Ramos (cell line): ENCODE results near the gene MARCHF10.

Experiments
- in situ Hi-C: fragments of 300-500 bp; cut with MboI; formaldehyde crosslinking; loops from one replicate; pipeline ENCODE4 v1.14.3; 2022; ENCODE audit warnings: low sequenced_read_pairs; ENCODE audit not compliant: unreplicated experiment

Gene MARCHF10

DNA sequence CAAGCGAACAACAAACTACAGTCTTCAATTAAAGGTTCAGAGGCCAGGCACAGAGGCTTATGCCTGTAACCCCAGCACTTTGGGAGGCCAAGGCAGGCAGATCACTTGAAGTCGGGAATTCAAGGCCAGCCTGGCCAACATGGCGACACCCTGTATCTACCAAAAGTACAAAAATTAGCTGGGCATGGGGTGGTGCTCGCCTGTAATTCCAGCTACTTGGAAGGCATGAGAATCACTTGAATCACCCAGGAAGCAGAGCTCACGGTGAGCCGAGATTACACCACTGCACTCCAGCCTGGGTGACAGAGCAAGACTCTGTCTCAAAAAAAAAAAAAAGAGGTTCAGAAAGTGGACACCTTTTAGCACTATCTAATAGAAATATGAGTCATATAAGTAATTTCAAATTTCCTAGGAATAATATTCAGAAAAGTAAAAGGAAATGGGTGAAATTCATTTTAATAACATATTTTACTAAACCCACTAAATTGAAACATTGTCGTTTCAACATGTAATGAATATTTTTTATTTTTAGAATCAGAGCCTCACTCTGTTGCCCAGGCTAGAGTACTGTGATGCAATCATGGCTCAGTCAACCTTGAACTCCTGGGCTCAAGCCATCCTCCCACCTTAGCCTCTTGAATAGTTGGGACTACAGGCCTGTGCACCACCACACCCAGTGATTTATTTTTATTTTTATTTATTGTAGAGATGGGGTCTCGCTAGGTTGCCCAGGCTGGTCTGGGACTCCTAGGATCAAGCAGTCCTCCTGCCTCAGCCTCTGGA is 15.2 kb upstream of the MARCHF10 start:
- in situ Hi-C loops, result no loop called here

- in situ Hi-C loops, result no loop called here
Measured at GRCh38 chr17:62822080-62822904, 14.2 kb upstream of the MARCHF10 start.

GRCh38 chr17:62821189-62822079 is 13.3 kb upstream of the MARCHF10 start:
- in situ Hi-C loops, result no loop called here

DNA sequence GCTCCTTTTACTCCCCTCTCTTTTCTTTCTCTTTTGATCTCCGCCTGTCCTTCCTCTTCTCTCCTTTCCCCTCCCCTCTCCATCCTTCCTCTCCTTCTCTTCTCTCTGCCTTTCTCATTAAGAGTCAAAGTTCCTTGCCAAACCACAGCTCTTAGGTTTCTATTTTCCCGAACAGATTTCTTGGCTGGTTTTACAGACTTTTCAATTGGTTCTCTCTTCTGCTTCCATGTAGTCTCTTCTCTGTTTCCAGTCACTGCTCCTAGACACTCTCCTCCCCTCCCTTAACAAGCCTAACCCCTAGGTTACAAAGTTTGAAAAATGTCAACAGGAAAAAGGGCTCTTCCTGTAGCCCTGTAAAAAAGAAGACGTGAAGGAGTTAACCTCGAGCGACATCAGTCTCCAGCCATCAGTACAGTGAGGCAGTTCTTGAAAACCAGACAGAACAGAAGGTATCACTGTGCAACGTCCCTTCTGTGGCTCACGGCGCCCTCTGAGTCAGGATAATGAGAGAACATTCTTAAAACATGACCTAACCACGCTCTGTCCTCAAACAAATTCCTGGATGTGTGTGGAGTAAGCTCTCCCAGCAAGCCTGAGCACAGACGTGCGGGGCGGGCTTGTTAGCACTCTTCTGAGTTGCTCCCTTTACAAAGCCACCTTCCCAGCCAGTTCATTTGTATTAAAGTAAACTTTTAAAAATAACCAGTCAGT is 11.6 kb upstream of the MARCHF10 start:
- in situ Hi-C loops, result no loop called here

- in situ Hi-C loops, result no loop called here
Measured at GRCh38 chr17:62818526-62818925, 10.4 kb upstream of the MARCHF10 start.

DNA sequence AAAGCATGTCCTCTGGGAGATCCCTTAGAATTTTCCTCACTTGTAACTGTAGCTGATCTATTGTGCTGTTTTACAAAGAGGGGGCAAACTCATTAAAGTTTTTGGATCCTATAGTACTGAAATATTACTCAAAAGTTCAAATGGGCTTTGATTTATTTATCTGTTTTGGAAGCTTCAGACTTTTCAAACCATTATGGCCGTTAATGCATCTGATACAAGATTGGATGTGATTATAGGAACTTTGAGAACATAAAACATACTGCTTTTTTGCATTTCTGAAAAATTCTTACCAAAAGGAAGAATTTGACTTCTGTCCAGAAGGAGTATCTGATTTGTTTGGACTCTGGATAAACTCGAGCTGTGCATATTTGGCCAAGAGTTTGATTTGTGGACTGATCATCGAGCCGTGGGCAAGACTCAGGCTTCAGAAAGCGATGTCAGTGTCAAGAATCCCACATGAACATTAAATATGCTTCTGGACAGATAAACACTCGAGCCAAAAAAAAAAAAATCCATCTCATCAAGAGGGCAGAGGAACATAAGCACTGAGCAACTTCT is 8.2 kb upstream of the MARCHF10 start:
- in situ Hi-C loops, result no loop called here

DNA sequence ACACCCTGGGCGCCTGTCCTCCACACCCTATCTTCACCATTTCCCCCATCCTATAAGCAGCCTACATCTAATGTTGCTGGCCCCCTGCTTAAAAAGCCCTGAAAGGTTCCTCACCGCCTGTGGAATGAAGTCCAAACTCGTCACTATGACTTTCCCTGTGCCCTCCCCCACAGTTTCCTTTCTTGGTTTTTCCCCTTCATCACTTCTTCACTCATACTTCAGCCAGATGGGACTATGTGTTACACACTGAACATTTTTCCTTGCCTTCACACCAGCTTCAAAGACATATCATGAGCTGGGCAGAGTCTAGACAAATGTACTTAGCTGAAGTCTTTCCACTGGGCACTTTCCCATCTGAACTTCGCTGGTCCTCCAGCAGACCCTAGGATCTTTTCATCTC is 1.5 kb upstream of the MARCHF10 start:
- in situ Hi-C loops, result no loop called here

DNA sequence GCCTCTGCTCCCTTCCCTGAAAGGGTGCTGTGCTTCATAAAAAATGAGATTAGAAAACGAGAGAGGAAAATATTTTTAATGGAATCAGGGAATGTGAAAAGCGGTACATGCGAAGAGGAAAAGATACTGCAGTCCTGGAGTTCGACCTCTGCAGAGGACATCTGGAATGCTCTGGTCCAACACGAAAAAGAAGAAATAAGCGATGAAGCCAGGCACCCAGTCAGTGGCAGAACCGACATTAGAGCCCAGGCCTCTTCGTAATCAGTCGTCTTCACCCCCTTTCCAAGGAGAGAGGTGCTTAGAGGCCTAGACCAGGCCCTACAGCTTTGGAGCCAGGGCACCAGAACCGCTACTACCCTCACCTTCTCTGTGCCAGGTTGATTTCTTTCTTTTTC is 459 bp upstream of the MARCHF10 start:
- in situ Hi-C loops, result no loop called here

GRCh38 chr17:62805234-62805633 is 2.9 kb downstream of the MARCHF10 start:
- in situ Hi-C loops, result no loop called here

GRCh38 chr17:62804822-62805221 is 3.3 kb downstream of the MARCHF10 start:
- in situ Hi-C loops, result no loop called here

DNA sequence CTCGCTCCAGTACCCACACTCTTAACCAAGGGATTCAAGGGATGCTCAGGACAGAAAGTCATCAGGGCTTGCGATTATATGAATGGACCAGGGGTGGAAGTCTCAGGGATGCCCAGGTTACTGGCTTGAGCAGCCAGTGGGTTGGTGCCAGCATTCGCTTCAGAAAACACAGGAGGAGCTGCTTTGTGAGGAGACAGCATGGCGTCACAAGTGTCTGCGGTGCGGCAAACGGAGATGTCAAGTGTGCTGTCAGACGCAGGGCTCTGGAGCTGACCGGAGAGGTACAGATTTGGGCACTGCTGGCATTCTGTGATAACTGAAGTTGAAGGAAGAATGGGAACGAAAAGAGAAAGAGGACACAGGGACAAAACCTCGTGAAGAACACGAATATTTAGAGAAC is 4.1 kb downstream of the MARCHF10 start:
- in situ Hi-C loops, result no loop called here

DNA sequence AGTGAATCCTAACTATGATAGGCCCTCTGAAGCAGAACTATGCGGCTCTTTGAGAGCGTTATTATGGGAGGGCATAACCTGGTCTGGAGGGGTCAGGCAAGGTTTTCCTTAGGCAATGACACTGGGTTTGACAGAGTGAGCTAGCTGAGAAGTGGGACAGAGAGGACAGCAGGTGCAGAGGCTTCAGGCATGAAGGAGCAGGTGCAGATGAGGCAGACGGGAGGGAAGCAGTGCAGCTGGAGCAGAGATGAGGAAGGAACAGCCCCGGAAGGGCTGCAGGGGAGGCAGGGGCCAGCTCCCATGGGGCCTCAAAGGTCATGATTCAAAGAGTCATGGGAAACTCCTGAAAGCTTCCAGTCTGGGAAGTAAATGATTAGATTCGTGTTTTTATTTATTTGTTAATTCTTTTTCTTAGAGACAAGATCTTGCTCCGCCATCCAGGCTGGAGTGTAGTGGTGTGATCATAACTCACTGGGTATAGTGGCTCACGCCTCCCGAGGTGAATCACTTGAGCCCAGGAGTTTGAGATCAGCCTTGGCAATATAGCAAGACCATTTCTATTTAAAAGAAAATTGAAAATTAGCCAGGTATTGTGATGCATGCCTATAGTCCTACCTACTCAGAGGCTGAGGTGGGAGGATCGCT is 5.4 kb downstream of the MARCHF10 start:
- in situ Hi-C loops, result no loop called here

- in situ Hi-C loops, result no loop called here
Measured at GRCh38 chr17:62801553-62802114, 6.5 kb downstream of the MARCHF10 start.

- in situ Hi-C loops, result no loop called here
Measured at GRCh38 chr17:62800585-62800984, 7.5 kb downstream of the MARCHF10 start.

DNA sequence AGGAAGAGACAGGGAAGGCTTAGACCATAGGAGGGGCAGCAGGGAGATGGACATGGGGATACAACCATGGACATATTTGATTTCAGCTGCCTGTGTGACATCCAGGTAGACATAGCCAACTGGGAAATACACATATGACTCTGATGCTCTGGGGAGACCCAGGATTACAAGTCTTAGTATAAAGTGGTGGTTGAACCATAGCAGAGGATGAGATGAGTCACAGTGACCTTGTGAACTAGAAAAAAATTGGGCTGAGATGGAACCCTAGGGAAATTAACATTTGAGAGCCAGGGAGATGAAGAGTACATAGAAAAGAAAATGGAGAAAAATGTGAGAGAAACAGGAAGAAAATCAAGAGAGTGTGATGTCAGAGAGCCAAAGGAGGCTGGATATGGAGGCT is 10.2 kb downstream of the MARCHF10 start:
- in situ Hi-C loops, result no loop called here

DNA sequence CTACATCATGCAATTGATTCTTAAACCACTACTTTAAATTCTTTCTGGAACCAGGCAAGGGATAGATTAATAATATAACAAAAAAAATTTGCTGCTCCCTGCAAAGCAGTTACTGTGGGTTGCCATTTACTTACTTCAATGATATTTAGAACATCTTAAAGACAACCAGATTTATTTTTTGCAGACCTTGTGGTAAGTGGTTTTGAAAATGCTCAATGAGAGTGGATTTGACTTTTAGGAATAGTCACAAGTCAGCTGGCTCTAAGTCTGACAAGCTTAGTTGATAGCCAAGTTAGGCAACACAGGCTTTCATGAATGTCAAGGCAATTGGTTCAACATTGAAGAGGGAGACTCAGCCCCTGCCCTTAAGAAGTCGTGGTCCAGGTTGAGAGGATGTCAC is 11.8 kb downstream of the MARCHF10 start:
- in situ Hi-C loops, result no loop called here

GRCh38 chr17:62794666-62794971 is 13.5 kb downstream of the MARCHF10 start:
- in situ Hi-C loops, result no loop called here

DNA sequence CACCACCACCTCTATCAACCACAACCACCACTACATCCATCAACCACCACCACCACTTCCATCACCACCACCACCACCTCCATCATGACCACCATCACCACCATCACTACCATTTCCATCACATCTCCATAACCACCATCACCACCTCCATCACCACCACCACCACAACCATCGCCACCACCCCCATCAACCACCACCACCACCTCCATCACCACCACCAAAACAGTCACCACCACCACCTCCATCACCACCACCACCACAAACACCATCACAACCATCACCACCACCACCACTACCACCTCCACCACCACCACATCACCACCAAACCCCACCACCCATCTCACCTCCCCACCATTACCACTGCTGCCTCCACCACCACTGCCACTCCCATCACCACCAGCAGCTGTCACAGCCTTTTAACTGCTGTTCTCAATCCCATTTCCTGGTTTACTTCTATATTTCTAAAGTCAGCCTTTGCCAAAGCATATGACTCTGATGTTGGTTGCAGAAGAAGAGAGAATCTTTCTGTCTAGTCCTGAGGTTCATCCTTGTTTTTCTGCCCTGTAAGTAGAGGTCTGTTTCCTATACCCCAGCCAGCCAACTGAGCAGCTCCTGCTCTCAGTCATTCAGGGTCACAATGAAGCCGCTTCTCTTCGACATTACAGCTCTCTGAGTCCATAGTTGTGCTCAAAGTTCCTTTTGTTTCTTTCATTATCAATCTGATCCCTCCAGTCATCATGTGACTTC is 14.0 kb downstream of the MARCHF10 start:
- in situ Hi-C loops, result no loop called here

- in situ Hi-C loops, result no loop called here
Measured at GRCh38 chr17:62792447-62792800, 15.7 kb downstream of the MARCHF10 start.
